ENCODE data around the gene PTK7. TPM values are rescaled to one million over a fixed set of nuclear protein-coding genes. Genes with fewer than 3 reads are reported as not detected.
A peak's percentile ranks its signal among the peaks of the same experiment; 100 is the strongest.

PTK7 gene
- total RNA-seq, 1 experiment from 2014 or later, result 105 TPM

DNA sequence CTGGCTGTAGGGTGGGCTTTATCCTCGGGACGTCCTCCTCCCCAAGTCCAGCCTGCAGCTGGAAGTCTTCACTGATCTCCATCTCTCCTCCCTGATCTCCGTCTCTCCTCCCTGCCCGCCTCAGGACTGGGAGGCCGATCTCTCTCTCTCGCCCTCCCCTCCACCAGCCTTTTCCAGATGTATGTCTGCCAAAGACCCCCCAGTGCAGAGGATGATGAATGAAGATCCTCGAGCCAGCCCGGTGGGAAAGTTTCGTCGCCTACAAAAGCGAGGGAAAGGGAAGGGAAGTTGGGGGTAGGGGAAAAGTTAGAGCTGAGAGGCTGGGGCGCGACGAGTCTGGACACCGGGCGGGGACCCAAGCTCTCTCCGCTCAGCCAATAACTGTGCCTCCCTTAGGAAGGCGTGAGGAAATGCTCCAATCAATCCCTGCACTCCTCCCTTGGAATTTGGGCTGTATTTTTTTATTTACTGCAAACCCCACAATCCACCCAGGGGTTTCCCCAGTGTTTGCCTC is 94.4 kb downstream of the PTK7 start:
- BruUV-seq (replicated peaks), result TSS peak; percentile 94
- peaks cover 32% of the 10 kb centered on the region for H3K79me2 ChIP-seq (ENCODE audit: insufficient read depth, low read length)
- peak overlapping the region; percentile 75 for H2AFZ ChIP-seq (ENCODE audit: low read depth, low read length, poor library complexity, severe bottlenecking)
- peak overlapping the region; percentile 81 for H3K4me2 ChIP-seq (ENCODE audit: low read length)
- no peaks in the 10 kb centered on the region for H3K9me3 ChIP-seq (ENCODE audit: control insufficient read depth in 1 of 2, insufficient read depth in 1 of 2, low read depth in 1 of 2, low read length in 2 of 2)
- H3K36me3 ChIP-seq (ENCODE audit: control insufficient read depth in 1 of 2, insufficient read depth in 2 of 2, low read length in 2 of 2), result peaks cover 4 to 8% of the 10 kb centered on the region in 2 experiments
- H3K9ac ChIP-seq (ENCODE audit: low read length), result peak overlapping the region; percentile 87
- H3K27ac ChIP-seq (ENCODE audit: low read depth, low read length), result peak overlapping the region; percentile 65
- H4K20me1 ChIP-seq (ENCODE audit: insufficient read depth), result no peaks in the 10 kb centered on the region
- H3K4me3 ChIP-seq (replicated peaks in 1 of 2; ENCODE audit: low read depth in 1 of 2, low read length in 2 of 2), result peak overlapping the region; percentile 83 to 84
- intact Hi-C loops (cut with micrococcal nuclease), result loop anchor here (5.0 kb wide), 2 partner anchors 113 to 347 kb away; partner anchors contain the start of genes KLC4, MRPL2, POLR1C and YIPF3
- ChIA-PET RAD21 (ENCODE audit: low non-redundant PET in 1 of 2, low total read pairs in 2 of 2, uncharacterized antibody in 2 of 2, unreplicated experiment in 2 of 2) (interaction anchor here in 1 of 2 experiments (0.9 kb wide), 1 partner anchor 27 kb away, joined by 3 read pairs; no protein-coding TSS in a partner anchor), CTCF (interaction anchor here (1.5 kb wide), 1 partner anchor 27 kb away, joined by 4 read pairs; no protein-coding TSS in a partner anchor), POLR2A (interaction anchor here (0.6 kb wide), 1 partner anchor 12 kb away, joined by 5 read pairs; the partner anchor contains the start of gene CUL9)
- no peaks in the 10 kb centered on the region for H3K27me3 ChIP-seq (ENCODE audit: insufficient read depth, low read length)
- peaks cover 28 to 37% of the 10 kb centered on the region in 2 experiments for H3K4me1 ChIP-seq (ENCODE audit: control insufficient read depth in 1 of 2, insufficient read depth in 2 of 2, low read length in 2 of 2)
- ATAC-seq (peak; percentile 65), DNase-seq (ENCODE audit: low read depth, low spot score) (no peak)
- TF ChIP-seq ATF3 (IDR thresholded peaks at IDR 0.05), result no peak
- TF ChIP-seq, protein P1, sequence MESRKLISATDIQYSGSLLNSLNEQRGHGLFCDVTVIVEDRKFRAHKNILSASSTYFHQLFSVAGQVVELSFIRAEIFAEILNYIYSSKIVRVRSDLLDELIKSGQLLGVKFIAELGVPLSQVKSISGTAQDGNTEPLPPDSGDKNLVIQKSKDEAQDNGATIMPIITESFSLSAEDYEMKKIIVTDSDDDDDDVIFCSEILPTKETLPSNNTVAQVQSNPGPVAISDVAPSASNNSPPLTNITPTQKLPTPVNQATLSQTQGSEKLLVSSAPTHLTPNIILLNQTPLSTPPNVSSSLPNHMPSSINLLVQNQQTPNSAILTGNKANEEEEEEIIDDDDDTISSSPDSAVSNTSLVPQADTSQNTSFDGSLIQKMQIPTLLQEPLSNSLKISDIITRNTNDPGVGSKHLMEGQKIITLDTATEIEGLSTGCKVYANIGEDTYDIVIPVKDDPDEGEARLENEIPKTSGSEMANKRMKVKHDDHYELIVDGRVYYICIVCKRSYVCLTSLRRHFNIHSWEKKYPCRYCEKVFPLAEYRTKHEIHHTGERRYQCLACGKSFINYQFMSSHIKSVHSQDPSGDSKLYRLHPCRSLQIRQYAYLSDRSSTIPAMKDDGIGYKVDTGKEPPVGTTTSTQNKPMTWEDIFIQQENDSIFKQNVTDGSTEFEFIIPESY (IDR thresholded peaks at IDR 0.05; ENCODE audit: extremely low read depth, insufficient replicate concordance, low read length), result no peak
- no peak for TF ChIP-seq SRF (IDR thresholded peaks at IDR 0.05; ENCODE audit: low read depth)
- no peak for TF ChIP-seq CEBPB (IDR thresholded peaks at IDR 0.05; ENCODE audit: low read depth)
- TF ChIP-seq, protein P2, sequence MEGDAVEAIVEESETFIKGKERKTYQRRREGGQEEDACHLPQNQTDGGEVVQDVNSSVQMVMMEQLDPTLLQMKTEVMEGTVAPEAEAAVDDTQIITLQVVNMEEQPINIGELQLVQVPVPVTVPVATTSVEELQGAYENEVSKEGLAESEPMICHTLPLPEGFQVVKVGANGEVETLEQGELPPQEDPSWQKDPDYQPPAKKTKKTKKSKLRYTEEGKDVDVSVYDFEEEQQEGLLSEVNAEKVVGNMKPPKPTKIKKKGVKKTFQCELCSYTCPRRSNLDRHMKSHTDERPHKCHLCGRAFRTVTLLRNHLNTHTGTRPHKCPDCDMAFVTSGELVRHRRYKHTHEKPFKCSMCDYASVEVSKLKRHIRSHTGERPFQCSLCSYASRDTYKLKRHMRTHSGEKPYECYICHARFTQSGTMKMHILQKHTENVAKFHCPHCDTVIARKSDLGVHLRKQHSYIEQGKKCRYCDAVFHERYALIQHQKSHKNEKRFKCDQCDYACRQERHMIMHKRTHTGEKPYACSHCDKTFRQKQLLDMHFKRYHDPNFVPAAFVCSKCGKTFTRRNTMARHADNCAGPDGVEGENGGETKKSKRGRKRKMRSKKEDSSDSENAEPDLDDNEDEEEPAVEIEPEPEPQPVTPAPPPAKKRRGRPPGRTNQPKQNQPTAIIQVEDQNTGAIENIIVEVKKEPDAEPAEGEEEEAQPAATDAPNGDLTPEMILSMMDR (IDR thresholded peaks at IDR 0.05 in 2 of 3, conservative IDR thresholded peaks at IDR 0.05 in 1 of 3; ENCODE audit: borderline replicate concordance in 1 of 3, insufficient read depth in 1 of 3, low read depth in 2 of 3, low read length in 2 of 3), result no peak
- TF ChIP-seq YY1 (IDR thresholded peaks at IDR 0.05; ENCODE audit: extremely low read depth, insufficient replicate concordance, low read depth, low read length), result no peak
- no peak for TF ChIP-seq EZH2phosphoT487 (IDR thresholded peaks at IDR 0.05; ENCODE audit: borderline replicate concordance)
- no peak for TF ChIP-seq SP1 (IDR thresholded peaks at IDR 0.05; ENCODE audit: low read depth)
- no peak for TF ChIP-seq EGR1 (IDR thresholded peaks at IDR 0.05; ENCODE audit: low read depth)
- TF ChIP-seq EZH2 (IDR thresholded peaks at IDR 0.05), result no peak
- TF ChIP-seq ZNF274 (IDR thresholded peaks at IDR 0.05; ENCODE audit: low read depth, low read length), result no peak
- TF ChIP-seq POLR2AphosphoS5 (IDR thresholded peaks at IDR 0.05; ENCODE audit: low read depth, low read length), result no peak
- TF ChIP-seq POLR2A (IDR thresholded peaks at IDR 0.05; ENCODE audit: borderline replicate concordance, extremely low read depth, insufficient read depth, insufficient read length), result no peak
- no peak for TF ChIP-seq FOSL1 (IDR thresholded peaks at IDR 0.05; ENCODE audit: low read depth)
- TF ChIP-seq MAX (IDR thresholded peaks at IDR 0.05), result no peak
- TF ChIP-seq REST (IDR thresholded peaks at IDR 0.05; ENCODE audit: low read depth), result no peak
- TF ChIP-seq TCF7L2 (IDR thresholded peaks at IDR 0.05; ENCODE audit: borderline replicate concordance, extremely low read depth, insufficient read depth, insufficient read length), result no peak
- no peak for TF ChIP-seq JUND (IDR thresholded peaks at IDR 0.05)
- no peak for TF ChIP-seq RAD21 (IDR thresholded peaks at IDR 0.05; ENCODE audit: low read depth)
- no peak for TF ChIP-seq CBX3 (IDR thresholded peaks at IDR 0.05; ENCODE audit: low read depth)
- H3K9me2 ChIP-seq (ENCODE audit: insufficient read depth), result no peaks in the 10 kb centered on the region
